ENCODE data around the gene DNMT1. TPM values are rescaled to one million over a fixed set of nuclear protein-coding genes. Genes with fewer than 3 reads are reported as not detected.

DNMT1 gene
- total RNA-seq, 1 donor from 2014 or later = 63.7 TPM

DNA sequence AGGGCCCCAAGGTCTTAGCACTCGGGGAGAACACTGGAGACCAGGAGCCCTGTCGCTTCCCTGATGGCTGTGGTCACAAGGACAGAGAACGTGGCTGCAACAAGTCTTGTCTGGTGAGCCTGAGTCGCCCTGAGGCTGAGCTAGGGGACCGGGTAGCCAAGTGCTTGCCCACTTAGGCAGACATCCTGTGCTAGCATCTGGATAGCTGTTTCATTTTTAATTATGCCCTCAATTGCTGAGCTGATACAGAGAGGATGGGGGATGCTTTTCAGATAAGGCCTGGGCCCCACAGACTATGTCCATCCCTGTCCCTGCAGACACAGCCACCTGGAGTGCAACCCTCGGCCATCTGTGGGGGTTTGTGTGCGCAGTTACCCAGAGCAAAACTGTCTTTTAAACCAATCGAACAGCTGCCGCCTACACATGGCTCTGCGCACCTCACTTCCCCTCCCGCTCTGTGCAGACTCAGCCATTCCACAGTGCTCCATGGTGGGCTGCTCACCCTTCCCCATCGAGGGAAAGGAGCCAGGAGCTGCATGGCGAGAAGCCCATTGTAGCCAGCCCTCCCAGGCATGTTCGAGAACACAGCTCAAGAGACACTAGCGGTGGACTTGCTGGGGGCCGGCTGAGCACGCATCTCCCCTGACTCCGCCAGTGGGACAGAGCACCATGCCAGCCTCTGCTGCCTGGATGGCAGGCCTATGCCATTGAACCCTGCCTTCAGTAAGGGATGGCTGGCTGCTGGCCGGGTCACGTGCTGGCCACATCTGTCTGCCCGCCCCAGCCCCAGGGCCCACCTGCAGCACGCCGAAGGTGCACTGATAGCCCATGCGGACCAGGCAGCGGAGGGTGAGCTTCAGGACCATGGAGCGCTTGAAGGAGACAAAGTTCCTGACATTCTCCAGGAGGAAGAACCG, 55.6 kb downstream of the DNMT1 start:
- no peak for ATAC-seq

DNA sequence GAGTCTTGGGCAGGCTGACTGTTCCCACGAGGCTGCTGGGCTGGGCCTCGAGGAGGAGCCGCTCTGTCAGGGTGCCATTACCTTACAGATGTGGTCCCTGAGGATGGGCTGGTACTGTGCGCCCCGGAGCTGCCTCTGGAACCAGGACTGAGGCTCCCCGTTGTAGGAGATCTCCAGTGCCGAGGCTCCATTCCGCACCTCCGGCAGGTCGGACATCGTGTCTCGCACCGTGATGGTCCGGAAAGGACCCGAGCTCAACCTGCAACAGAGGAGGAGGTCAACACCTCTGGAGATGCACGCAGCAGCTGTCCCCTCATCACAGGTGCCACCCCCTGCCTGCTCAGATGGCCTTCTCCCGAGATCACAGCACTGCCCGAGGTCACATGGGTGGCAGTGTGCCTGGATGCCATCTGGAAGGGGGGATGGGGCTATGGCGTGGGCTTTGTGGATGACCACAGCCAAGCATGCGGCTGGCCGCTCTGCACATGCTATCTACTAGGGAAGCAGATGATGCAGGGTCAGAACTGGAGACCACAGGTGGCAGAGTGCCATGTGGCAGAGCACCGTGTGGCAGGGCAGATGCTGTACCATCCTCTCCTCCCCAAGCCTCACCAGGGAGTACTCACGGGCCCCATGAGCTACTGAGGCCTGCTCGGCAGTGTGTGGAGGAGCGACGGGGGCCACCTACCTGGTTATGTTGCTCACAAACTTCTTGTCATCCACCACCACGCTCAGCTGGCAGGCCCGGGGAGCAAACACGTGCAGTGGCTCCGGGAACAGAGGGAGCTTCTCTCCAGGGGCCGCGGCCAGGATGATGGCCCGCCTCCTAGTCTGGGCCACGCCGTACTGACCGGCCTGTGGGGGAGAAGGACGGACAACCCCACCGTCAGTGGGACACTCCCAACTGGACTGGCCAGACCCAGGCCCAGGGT, 56.7 kb downstream of the DNMT1 start:
- ATAC-seq = no peak

DNA sequence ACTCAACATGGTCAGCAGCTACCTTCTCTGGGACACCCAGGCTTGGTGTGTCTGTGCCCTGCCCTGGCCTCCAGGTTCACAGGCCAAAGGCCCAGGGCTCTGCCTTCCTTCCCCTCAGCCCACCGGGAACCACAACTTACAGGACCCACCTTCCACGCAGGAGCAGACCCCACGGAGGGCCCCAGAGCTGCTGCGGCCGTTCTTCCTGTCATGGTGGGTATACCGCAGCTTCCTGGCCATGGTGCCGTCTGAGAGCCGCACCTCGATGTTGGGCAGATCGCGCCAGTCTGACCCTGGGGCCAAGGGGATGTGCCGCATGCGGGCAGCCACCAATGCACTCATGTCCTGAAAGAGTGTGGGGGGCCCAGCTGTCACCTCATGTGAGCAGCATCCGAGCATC, 57.8 kb downstream of the DNMT1 start:
- ATAC-seq = no peak

DNA sequence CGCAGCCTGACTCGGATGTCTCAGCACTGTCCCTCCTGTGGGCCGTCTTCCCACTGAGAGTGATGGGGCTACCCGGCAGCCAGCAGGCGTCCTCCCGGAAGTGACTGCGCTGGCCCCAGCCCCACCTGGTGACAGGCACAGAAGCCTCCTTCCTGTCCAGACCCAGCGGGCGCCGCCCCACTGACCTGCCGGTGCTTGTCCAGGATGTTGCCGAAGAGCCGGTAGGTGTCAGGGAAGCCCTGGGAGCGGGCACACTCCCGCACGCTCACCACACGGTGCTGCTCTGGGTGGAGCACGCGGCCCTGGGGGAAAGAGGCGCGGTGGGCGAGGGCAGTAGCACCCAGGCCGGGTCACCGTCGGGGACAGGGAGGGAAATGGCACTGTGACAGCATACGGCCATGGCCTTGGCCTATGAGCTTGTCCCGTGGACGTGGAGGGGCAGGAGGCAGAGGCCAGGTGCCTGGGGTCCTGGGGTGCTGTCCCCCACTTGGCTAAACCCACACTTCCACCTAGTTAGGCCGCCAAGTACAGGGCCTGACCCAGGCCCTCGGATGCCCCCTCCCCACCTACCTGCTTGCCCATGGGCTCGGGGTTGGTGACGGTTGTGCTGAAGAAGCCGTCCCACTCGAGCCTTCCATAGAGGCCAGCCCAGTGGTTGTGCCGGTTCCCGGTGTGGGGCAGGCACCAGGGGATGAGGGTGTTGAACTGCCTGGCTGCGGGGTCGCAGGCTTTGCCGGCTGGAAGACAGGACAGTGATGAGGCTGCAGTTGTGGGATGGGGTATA, 59.0 kb downstream of the DNMT1 start:
- ATAC-seq = peak; percentile 89

DNA sequence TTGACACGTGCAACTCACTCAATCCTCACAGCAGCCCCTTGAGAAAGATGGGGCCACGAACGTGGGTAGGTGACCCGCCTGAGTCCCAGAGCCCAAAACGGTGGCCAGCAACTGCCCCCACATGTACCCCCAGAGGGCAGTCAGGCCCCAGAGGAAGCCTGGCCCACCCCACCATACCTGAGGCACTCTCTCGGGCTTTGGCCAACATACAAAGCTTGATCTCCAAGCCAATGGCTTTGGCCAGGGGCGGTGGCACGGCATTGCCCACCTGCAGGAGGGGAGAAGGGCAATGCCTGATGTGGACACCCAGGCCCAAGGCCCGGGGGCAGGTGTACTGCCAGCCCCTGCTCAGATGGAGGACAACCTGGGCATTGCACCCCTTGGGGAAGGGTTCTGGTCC, 60.7 kb downstream of the DNMT1 start:
- no peak for ATAC-seq

DNA sequence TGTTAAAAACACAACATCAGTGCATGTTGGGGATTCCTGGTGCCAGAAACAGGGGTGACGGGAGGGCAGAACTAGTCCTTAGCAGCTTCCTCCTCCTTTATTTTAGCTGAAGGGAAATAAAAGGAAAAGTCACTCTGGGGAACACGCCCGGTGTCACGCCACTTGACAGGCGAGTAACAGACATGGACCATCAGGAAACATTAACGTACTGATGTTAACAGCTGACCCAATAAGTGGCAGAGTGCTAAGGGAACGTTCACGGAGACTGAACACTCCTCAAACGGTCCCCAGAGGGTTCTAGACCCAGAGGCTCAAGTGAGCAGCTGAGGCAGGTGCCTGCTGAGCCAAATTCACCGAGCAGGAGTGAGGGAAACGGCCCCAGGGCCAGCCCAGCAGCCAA, 61.2 kb downstream of the DNMT1 start:
- ATAC-seq = no peak

DNA sequence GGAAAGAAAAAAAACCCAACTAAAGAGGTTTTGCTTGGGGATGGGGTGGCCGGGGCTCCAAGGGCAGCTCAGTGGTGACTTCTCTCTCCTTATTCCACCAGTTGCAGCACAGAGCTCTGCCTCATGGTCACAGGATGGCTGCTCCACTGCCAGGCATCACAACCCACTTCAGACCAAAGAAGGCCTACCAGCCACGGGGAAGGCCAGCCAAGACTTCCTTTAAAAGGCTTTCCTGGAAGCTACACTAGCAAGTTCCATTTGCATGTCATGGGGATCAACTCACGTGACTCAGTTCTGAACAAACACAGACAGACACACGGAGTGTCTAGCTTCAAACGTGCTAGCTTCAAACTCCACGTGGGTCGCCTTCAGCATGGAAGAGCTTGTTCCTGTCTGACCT, 61.8 kb downstream of the DNMT1 start:
- ATAC-seq = peak; percentile 24

DNA sequence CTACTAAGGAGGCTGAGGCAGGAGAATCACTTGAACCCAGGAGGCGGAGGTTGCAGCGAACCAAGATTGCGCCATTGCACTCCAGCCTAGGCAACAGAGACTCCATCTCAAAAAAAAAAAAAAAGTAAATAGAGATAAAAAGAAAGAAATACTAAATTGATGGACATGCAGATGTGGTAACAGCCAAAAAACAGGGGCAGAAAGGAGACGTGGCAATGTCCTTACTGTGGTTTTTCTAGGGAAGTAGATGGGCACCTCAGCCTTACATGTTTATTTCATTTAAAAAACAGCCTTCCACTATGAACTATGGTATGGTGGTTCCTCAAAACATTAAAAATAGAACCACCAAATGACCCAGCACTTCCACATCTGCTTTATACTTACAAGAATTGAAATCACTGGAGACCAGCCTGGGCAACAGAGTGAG, 68.5 kb downstream of the DNMT1 start:
- no peak for ATAC-seq

DNA sequence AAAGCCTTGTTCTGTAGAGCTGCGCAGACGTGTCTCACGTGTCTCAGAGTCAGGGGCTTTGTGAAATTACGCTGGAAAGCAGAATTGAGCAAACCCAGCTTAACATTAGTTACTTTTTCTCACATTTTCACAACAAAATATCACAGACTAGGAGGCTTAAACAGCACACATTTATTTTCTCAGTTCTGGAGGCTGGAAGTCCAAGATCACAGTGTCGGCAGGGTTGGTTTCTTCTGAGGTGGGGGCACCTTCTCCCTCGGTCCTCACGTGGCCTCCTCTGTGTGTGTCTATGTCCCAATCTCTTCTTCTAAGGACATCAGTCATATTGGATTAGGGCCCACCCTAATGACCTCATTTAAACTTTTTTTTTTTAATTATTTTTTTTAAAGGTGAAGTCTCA, 70.3 kb downstream of the DNMT1 start:
- ATAC-seq = no peak

DNA sequence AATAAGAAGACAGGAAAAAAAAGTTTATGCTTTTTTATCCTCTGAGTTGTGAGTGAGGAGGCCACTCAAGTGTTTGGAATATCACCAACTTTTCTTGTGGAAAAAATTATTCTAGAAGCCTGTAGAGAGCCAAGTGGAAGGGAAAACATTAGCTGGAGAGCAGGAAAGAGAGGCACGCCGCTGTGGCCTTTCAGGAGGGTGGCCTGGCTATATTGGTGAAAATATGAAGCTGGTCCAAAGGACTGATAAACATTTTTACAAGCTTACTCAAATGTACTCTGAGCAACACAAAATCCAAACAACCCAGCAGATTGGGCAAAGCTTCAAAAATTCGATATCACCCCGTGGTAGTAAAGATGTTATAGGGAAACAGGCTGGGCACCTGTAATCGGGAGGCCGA, 72.7 kb downstream of the DNMT1 start:
- no peak for ATAC-seq

DNA sequence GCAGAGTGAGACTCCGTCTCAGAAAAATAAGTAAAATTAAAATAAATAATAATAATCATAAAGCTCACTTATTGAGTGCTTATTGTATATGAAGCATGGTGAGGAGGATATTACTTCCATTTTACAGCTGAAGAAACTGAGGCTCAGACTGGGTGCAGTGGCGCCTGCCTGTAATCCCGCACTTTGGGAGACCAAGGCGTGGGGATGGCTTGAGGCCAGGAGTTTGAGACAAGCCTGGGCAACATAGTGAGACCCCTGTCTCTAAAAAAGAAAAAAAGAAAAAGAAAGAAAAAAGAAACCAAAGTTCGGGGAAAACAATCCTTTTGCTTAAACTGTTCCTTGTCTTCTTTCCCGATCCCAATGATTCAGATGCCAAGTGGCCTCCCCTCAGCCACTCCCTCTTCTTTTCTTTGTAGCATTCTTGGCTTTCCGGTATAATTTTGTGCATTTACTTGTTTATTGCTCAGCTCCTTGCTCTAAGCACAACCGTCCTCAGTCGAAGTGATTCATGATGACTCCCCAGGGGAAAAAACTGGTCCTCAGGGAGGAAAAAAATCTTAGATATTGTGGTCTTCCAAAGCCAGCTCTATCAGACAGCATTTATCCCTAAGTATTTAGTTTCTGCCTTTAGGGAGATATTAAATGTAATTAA, 74.1 kb downstream of the DNMT1 start:
- peak; percentile 28 for ATAC-seq

DNA sequence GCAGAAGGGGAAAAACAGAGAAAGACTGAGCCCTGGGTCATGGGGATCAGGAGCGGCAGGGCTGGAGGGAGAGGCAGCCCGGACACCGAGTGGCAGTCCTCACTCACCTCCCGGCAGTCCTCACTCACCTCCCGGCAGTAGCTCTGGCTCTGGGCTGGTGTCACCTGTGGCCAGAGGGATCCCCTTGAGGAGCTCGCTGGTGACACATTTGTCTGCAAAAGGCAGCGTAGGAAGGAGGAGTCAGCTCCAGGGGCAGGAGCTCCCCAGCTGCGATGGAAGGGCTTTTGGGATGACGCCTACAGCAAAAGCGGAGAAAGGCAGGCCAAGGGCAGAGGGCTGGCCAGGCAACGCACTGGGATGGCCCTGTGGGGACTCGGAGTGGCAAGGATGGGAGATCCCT, 75.8 kb downstream of the DNMT1 start:
- ATAC-seq = peak; percentile 2

DNA sequence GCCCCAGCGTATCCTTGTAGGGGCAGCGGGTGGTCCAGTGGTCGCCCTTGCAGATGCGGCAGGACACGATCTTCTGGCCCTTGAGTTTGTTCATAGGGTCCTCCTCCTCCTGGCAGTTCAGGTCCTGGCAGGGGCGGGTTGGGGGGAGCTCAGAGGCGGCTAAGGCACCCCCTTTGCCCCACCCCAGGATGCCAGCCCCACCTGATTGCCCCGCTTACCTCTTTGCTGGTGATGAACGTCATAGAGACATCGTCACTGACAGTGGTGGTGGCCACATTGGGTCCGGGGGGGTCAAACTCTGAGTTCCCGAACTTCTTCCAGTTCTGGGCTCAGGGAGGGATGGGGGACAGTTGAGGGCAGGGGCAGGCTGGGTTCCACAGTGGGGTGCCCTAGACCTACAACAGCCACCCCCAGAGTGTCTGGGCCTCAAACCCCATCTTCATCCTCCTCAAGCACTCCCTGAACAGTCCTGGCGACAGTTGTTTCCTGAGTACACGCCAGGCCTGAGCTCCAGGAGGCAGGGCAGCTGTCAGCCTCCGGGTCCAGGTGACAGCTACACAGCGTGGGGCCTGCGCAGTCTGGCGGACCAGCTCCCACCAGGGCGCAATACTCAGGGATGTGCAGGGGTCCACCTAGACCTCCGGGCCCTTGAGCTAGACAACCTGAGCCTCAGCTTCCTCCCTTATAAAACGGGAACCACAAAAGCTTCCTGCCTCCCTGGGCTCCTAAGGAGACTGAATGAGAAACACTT, 77.7 kb downstream of the DNMT1 start:
- ATAC-seq = no peak

DNA sequence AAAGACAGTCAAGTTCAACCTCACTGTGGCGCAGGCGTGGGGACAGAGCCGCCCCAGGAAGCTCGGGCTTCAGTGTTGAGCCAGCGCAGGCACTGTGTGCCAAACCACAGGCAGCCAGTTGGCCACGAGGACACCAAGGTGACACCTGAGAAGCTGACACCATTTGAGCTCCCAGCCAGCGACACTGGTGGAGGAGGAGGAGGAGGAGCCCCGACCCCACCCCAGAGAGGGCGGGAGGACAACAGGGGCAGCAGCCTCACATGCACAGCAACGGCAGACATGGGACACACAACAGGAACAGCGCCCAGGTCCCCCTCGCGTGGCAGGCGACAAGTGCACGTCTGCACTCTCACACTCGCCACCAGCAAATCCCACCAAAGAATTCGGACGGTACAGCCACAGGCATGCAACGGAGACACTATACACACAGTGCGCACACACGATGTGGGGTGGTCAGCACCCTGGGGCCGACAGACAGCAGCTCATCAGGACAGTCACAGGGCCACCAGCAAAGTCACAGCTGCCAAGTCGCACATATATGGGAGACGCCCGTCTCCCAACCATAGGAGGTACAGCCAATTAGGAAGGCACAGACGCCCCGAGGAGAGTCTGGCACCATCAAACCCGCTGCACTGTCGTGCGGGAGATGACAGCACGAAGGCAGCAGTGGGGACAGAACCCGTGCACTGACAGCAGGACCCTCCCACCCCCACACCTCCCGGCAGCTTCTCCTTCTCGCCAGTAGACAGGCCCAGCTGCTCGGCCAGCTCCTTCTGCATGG, 78.5 kb downstream of the DNMT1 start:
- no peak for ATAC-seq

DNA sequence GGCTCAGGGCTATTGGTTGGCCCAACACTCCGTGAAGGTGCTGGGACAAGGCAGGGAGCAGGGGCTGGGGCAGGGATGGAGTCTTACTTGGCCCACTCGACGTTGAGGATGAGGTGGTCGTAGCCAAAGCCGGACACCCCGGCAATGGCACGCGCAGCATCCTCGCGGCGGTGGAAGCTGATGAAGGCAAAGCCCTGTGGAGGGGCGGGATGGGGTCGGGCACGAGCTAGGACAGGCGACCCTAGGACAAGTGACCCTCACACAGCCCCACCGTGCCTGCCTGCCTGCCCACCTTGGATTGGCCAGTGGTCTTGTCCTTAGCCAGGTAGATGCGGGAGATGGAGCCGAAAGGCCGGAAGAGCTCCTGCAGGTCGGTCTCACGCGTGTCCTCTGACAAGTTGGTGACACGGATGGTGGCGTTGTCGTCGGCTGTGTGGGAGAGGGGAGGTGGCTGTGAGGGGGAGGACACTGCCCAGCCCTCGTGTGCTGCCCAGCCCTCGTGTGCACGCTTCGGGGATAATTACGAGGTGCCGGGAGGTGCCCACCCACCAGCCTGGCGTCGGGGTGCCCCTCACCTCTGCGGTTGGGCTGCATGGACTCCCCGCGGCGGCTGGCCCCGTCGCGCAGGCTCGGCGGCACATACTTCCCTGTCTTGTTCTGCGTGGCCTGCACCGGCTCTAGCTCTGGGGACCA, 79.2 kb downstream of the DNMT1 start:
- ATAC-seq = no peak

DNA sequence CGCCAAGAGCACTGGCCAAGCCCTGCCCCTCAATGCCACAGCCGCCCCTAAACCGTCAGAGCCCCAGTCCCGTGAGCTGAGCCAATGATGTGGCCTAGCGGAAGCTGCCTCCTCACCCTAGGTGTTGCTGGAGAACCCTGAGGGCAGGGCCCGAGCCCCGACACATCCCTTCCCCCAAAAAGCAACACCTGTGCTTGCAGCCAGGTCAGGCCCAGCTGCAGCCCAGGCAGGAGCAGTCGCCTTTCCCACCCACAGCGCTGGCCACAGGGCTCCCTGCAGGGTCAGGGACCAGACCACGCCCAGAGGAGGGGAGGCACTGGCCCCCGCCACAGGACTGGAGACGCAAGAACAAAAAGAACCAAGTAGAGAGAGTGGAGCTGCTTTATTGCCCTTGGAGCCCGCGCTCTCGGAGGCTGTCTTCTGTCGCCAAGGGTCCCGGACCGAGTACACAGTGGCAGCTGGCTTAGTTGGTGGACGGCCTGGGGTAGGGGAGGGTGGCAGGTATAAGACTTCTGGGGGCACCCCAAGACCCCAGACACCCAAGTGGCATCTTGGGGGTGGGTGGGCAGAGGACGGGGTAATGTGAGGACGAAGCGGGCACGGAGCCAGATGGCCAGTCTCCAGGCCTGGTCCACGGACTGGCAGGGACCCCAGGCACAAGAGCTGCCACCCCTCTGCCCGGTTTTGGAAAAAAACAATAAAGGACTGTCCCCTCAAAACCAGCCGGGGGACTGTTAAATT, 79.9 kb downstream of the DNMT1 start:
- ATAC-seq = peak; percentile 1

DNA sequence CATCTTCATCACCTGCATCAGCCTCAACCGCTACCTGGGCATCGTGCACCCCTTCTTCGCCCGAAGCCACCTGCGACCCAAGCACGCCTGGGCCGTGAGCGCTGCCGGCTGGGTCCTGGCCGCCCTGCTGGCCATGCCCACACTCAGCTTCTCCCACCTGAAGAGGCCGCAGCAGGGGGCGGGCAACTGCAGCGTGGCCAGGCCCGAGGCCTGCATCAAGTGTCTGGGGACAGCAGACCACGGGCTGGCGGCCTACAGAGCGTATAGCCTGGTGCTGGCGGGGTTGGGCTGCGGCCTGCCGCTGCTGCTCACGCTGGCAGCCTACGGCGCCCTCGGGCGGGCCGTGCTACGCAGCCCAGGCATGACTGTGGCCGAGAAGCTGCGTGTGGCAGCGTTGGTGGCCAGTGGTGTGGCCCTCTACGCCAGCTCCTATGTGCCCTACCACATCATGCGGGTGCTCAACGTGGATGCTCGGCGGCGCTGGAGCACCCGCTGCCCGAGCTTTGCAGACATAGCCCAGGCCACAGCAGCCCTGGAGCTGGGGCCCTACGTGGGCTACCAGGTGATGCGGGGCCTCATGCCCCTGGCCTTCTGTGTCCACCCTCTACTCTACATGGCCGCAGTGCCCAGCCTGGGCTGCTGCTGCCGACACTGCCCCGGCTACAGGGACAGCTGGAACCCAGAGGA, 80.6 kb downstream of the DNMT1 start:
- peak; percentile 41 for ATAC-seq

DNA sequence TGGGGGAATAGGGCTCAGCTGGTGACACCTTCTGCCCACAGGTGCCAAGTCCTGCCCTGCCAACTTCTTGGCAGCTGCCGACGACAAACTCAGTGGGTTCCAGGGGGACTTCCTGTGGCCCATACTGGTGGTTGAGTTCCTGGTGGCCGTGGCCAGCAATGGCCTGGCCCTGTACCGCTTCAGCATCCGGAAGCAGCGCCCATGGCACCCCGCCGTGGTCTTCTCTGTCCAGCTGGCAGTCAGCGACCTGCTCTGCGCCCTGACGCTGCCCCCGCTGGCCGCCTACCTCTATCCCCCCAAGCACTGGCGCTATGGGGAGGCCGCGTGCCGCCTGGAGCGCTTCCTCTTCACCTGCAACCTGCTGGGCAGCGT, 81.2 kb downstream of the DNMT1 start:
- peak; percentile 2 for ATAC-seq

Measured in esophagus mucosa (tissue), 1 donor.